ENCODE measurements around the gene SCGB2B2.
"Not testable (repeated sequence)": the region's sequence is repeated elsewhere in the genome, so short reads cannot be mapped to it uniquely, and the experiment has no call there.

SCGB2B2 gene

GRCh38 chr19:34675250-34675649 lies 1.7 kb downstream of the SCGB2B2 start:
- in situ Hi-C loops (cut with HindIII; ENCODE audit: low pct_ligation_motif_present, low pct_unique_long_range_greater_than_20kb, low sequenced_read_pairs), result no loop called here

GRCh38 chr19:34673590-34673989 lies 3.4 kb downstream of the SCGB2B2 start:
- in situ Hi-C loops (cut with HindIII; ENCODE audit: low pct_ligation_motif_present, low pct_unique_long_range_greater_than_20kb, low sequenced_read_pairs), result no loop called here

More at GRCh38 chr19:34675250-34675649, 1.7 kb downstream of the SCGB2B2 start:
- no peak for DNase-seq

GRCh38 chr19:34671972-34672371 lies 5.0 kb downstream of the SCGB2B2 start:
- no peak for DNase-seq
- in situ Hi-C loops (cut with HindIII; ENCODE audit: low pct_ligation_motif_present, low pct_unique_long_range_greater_than_20kb, low sequenced_read_pairs), result no loop called here

More at GRCh38 chr19:34673590-34673989, 3.4 kb downstream of the SCGB2B2 start:
- DNase-seq, result no peak

- in situ Hi-C loops (cut with HindIII; ENCODE audit: low pct_ligation_motif_present, low pct_unique_long_range_greater_than_20kb, low sequenced_read_pairs), result no loop called here
Measured at GRCh38 chr19:34669305-34669704, 7.7 kb downstream of the SCGB2B2 start.

GRCh38 chr19:34668690-34669089 lies 8.3 kb downstream of the SCGB2B2 start:
- not testable (repeated sequence) for DNase-seq

More at GRCh38 chr19:34669305-34669704, 7.7 kb downstream of the SCGB2B2 start:
- DNase-seq, result no peak

GRCh38 chr19:34668077-34668689 lies 8.8 kb downstream of the SCGB2B2 start:
- DNase-seq; in situ Hi-C loops (cut with HindIII; ENCODE audit: low pct_ligation_motif_present, low pct_unique_long_range_greater_than_20kb, low sequenced_read_pairs): not testable (repeated sequence)

More at GRCh38 chr19:34668690-34669089, 8.3 kb downstream of the SCGB2B2 start:
- in situ Hi-C loops (cut with HindIII; ENCODE audit: low pct_ligation_motif_present, low pct_unique_long_range_greater_than_20kb, low sequenced_read_pairs), result not testable (repeated sequence)

GRCh38 chr19:34667349-34668076 lies 9.4 kb downstream of the SCGB2B2 start:
- in situ Hi-C loops (cut with HindIII; ENCODE audit: low pct_ligation_motif_present, low pct_unique_long_range_greater_than_20kb, low sequenced_read_pairs), result no loop called here
- DNase-seq, result no peak

- DNase-seq, result no peak
- in situ Hi-C loops (cut with HindIII; ENCODE audit: low pct_ligation_motif_present, low pct_unique_long_range_greater_than_20kb, low sequenced_read_pairs), result no loop called here
Measured at GRCh38 chr19:34666958-34667265, 10.0 kb downstream of the SCGB2B2 start.

GRCh38 chr19:34666200-34666957 lies 10.6 kb downstream of the SCGB2B2 start:
- no peak for DNase-seq
- in situ Hi-C loops (cut with HindIII; ENCODE audit: low pct_ligation_motif_present, low pct_unique_long_range_greater_than_20kb, low sequenced_read_pairs), result no loop called here

GRCh38 chr19:34665275-34665674 lies 11.7 kb downstream of the SCGB2B2 start:
- in situ Hi-C loops (cut with HindIII; ENCODE audit: low pct_ligation_motif_present, low pct_unique_long_range_greater_than_20kb, low sequenced_read_pairs); DNase-seq: not testable (repeated sequence)

GRCh38 chr19:34664870-34665269 lies 12.1 kb downstream of the SCGB2B2 start:
- in situ Hi-C loops (cut with HindIII; ENCODE audit: low pct_ligation_motif_present, low pct_unique_long_range_greater_than_20kb, low sequenced_read_pairs), result no loop called here
- DNase-seq, result no peak

- in situ Hi-C loops (cut with HindIII; ENCODE audit: low pct_ligation_motif_present, low pct_unique_long_range_greater_than_20kb, low sequenced_read_pairs), result no loop called here
- DNase-seq, result no peak
Measured at GRCh38 chr19:34664168-34664567, 12.8 kb downstream of the SCGB2B2 start.

GRCh38 chr19:34662919-34663318 lies 14.0 kb downstream of the SCGB2B2 start:
- DNase-seq, result peak; percentile 23
- in situ Hi-C loops (cut with HindIII; ENCODE audit: low pct_ligation_motif_present, low pct_unique_long_range_greater_than_20kb, low sequenced_read_pairs), result no loop called here

- in situ Hi-C loops (cut with HindIII; ENCODE audit: low pct_ligation_motif_present, low pct_unique_long_range_greater_than_20kb, low sequenced_read_pairs), result no loop called here
- no peak for DNase-seq
Measured at GRCh38 chr19:34661357-34661756, 15.6 kb downstream of the SCGB2B2 start.

GRCh38 chr19:34655651-34656050 lies 21.3 kb downstream of the SCGB2B2 start:
- in situ Hi-C loops (cut with HindIII; ENCODE audit: low pct_ligation_motif_present, low pct_unique_long_range_greater_than_20kb, low sequenced_read_pairs), result no loop called here
- no peak for DNase-seq

GRCh38 chr19:34654796-34655195 lies 22.2 kb downstream of the SCGB2B2 start:
- in situ Hi-C loops (cut with HindIII; ENCODE audit: low pct_ligation_motif_present, low pct_unique_long_range_greater_than_20kb, low sequenced_read_pairs), result no loop called here
- no peak for DNase-seq

- in situ Hi-C loops (cut with HindIII; ENCODE audit: low pct_ligation_motif_present, low pct_unique_long_range_greater_than_20kb, low sequenced_read_pairs), result no loop called here
- no peak for DNase-seq
Measured at GRCh38 chr19:34651747-34652146, 25.2 kb downstream of the SCGB2B2 start.

- in situ Hi-C loops (cut with HindIII; ENCODE audit: low pct_ligation_motif_present, low pct_unique_long_range_greater_than_20kb, low sequenced_read_pairs), result no loop called here
- DNase-seq, result no peak
Measured at GRCh38 chr19:34649886-34650543, 26.9 kb downstream of the SCGB2B2 start.

GRCh38 chr19:34645551-34645950 lies 31.4 kb downstream of the SCGB2B2 start:
- DNase-seq, result no peak
- in situ Hi-C loops (cut with HindIII; ENCODE audit: low pct_ligation_motif_present, low pct_unique_long_range_greater_than_20kb, low sequenced_read_pairs), result no loop called here

Data from ACHN (cell line).